Upper lobe of left lung (tissue), 6 donors: Measurements from ENCODE around the gene LRRC8B. TPM values are rescaled to one million over a fixed set of nuclear protein-coding genes. Genes with fewer than 3 reads are reported as not detected.

Experiments
- ATAC-seq, 2 donors: fragments of 200-7000 bp; cut with Tn5 transposase; one replicate each; pipeline ENCODE4 v1.9.1; 2022; ENCODE audit warnings: mild to moderate bottlenecking in 2 of 2, moderate library complexity in 2 of 2; ENCODE audit not compliant: low FRiP score in 2 of 2
- DNase-seq, 2 donors: peaks; one replicate each; pipeline ENCODE4 v3.0.0-alpha.2; 2019 to 2020
- H3K27ac ChIP-seq, 4 donors: fragments of 200-600 bp; sonication (generic); one replicate each; pipeline ENCODE4 v1.5.1; 2016 to 2019
- H3K27me3 ChIP-seq, 4 donors: fragments of 200-600 bp; sonication (generic); one replicate each; pipeline ENCODE4 v1.5.1; 2017 to 2019
- H3K36me3 ChIP-seq, 4 donors: fragments of 200-600 bp; sonication (generic); one replicate each; pipeline ENCODE4 v1.5.1; 2016 to 2019
- H3K4me1 ChIP-seq, 4 donors: fragments of 200-600 bp; sonication (generic); one replicate each; pipeline ENCODE4 v1.5.1; 2018 to 2019
- H3K4me3 ChIP-seq, 4 donors: fragments of 200-600 bp; sonication (generic); one replicate each; pipeline ENCODE4 v1.5.1; 2017 to 2019; ENCODE audit warnings: mild to moderate bottlenecking in 2 of 4, moderate library complexity in 1 of 4
- H3K9me3 ChIP-seq, 4 donors: fragments of 200-600 bp; sonication (generic); one replicate each; pipeline ENCODE4 v1.5.1; 2018 to 2019
- EP300 ChIP-seq, 4 donors: sonication (generic); formaldehyde crosslinking; IDR thresholded peaks; one replicate each; pipeline ENCODE4 v1.5.1; 2017; ENCODE audit warnings: antibody characterized with exemption in 4 of 4, control low read depth in 2 of 4
- POLR2A ChIP-seq, 4 donors: fragments of 450-650 bp; IDR thresholded peaks; one replicate each; pipeline ENCODE4 v1.5.1; 2016 to 2017; ENCODE audit warnings: antibody characterized with exemption in 4 of 4, mild to moderate bottlenecking in 2 of 4
- POLR2AphosphoS5 ChIP-seq, 2 donors: sonication (generic); formaldehyde crosslinking; IDR thresholded peaks; one replicate each; pipeline ENCODE4 v1.5.1; 2017; ENCODE audit warnings: antibody characterized with exemption in 2 of 2
- WGBS, 2 donors: methylation state at CpG; one replicate each; pipeline ENCODE4 v1.1.5; 2017 to 2018; 5-methylcytosine and 5-hydroxymethylcytosine counted together
- total RNA-seq, 6 donors: library from RNA; depleted of rRNA in 4 of 6; stranded (reverse); fragments of >200 nt in 4 of 6; gene quantifications; one replicate each; pipeline versions ENCODE4 v1.1.0 to v1.2.1, GENCODE V29; 2016 to 2021
- TF ChIP-seq, protein P1 (sequence below), 6 experiments: fragments of 450-650 bp in 4 of 6; fragments of 200-600 bp in 2 of 6; sonication (generic) in 2 of 6; IDR thresholded peaks; one replicate each; pipeline ENCODE4 v1.5.1; 2016 to 2019; ENCODE audit warnings: antibody characterized with exemption in 6 of 6
- donor health status: DM: no; HTN: no; CAD: no; lungs with moderate emphysema.
- donor health status: DM: no; HTN: yes; CAD: no; lungs with severe emphysema.

Gene LRRC8B
- total RNA-seq, 6 donors from 2014 or later: 7.1 to 20.2 (median 14.8) TPM

DNA sequence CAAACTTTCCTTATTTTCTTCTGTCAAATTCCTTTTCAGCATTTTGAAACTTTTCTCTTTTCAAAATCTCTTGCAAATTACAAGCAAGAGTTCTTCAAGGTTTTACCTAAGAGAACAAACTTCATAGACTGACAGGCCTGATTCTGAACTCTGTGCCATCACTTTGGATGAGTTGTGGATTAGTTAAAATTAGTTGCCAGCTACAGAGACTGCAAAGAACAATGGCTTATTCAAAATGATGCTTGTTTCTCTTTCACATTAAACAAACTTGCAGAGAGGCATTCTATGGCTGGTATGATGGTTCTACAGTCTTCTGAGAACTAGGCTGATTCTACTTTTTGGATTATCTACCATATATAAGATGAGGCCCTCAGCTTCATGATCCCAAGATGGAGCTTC lies 3.8 kb downstream of the LRRC8B start:
- DNase-seq (no peak), ATAC-seq (no peak)
- no peaks in the 10 kb centered on the region for H3K36me3 ChIP-seq
- H3K4me1 ChIP-seq: peaks cover 19 to 25% (median 22%) of the 10 kb centered on the region in 4 donors
- H3K27ac ChIP-seq: no peak overlapping the region
- H3K27me3 ChIP-seq: no peaks in the 10 kb centered on the region
- no peak for TF ChIP-seq POLR2A (IDR thresholded peaks at IDR 0.05)
- no peak for TF ChIP-seq EP300 (IDR thresholded peaks at IDR 0.05)
- no peak for TF ChIP-seq POLR2AphosphoS5 (IDR thresholded peaks at IDR 0.05)
- TF ChIP-seq, protein P1, sequence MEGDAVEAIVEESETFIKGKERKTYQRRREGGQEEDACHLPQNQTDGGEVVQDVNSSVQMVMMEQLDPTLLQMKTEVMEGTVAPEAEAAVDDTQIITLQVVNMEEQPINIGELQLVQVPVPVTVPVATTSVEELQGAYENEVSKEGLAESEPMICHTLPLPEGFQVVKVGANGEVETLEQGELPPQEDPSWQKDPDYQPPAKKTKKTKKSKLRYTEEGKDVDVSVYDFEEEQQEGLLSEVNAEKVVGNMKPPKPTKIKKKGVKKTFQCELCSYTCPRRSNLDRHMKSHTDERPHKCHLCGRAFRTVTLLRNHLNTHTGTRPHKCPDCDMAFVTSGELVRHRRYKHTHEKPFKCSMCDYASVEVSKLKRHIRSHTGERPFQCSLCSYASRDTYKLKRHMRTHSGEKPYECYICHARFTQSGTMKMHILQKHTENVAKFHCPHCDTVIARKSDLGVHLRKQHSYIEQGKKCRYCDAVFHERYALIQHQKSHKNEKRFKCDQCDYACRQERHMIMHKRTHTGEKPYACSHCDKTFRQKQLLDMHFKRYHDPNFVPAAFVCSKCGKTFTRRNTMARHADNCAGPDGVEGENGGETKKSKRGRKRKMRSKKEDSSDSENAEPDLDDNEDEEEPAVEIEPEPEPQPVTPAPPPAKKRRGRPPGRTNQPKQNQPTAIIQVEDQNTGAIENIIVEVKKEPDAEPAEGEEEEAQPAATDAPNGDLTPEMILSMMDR (IDR thresholded peaks at IDR 0.05): no peak
- H3K9me3 ChIP-seq: no peaks in the 10 kb centered on the region
- H3K4me3 ChIP-seq: no peak overlapping the region

DNA sequence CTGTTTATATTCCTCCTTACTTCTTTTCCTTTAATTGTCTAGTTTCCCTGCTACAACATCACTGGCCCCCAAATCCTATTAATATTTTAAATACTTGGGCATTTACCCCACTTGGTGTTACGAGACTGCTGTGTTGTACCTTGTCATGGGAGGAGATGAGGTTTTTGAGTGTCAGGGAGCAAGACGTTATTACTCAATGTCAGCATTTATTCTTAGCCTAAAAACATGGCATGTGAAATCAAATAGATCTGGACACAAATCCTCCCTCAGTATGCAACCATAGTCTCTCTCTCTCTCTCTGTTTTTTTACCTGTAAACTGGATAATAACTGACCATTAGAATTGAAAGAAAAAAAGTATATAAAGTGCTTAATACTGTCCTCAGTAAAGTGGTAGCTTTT lies 4.6 kb downstream of the LRRC8B start:
- no peak overlapping the region for H3K27ac ChIP-seq
- TF ChIP-seq POLR2A (IDR thresholded peaks at IDR 0.05): no peak
- TF ChIP-seq POLR2AphosphoS5 (IDR thresholded peaks at IDR 0.05): no peak
- TF ChIP-seq, protein P1 (IDR thresholded peaks at IDR 0.05): no peak
- TF ChIP-seq EP300 (IDR thresholded peaks at IDR 0.05): no peak
- H3K36me3 ChIP-seq: no peaks in the 10 kb centered on the region
- no peaks in the 10 kb centered on the region for H3K9me3 ChIP-seq
- peaks cover 14 to 18% (median 16%) of the 10 kb centered on the region in 4 donors for H3K4me1 ChIP-seq
- 58 to 77% methylated on average over 2 of the region's 2 CpGs for WGBS, 2 donors
- H3K4me3 ChIP-seq: no peak overlapping the region
- no peak for DNase-seq
- no peak for ATAC-seq
- H3K27me3 ChIP-seq: no peaks in the 10 kb centered on the region

DNA sequence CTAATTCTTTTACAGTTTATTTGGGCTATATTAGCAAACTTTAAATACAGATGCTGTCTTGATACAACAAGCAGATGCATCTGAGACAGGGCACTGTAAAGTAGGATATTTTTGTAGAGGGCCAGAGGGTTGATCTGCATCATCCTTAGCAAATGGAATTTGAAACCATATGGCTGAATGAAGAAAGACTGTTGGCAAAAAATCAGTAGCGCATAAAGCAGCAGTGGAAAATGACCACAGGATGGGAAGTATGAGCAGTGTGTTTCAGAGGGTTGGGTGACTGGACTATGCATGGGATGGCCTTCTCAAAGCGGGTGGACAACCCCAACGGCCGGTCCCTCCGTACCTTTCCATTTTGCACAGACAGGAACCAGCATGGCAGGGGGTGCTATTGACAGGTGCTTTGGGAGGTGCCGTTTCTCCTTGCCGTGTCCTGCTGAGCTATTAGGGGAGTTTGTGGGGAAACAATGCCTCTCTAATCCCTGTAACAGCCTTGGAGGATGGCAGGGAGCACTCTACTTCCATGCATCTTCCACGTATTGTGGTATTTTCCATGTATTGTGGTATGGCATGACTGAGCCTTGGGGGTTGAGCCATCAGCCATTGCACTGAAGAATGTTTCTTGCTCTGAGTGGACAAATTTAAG lies 5.9 kb downstream of the LRRC8B start:
- TF ChIP-seq POLR2AphosphoS5 (IDR thresholded peaks at IDR 0.05) (no peak), POLR2A (IDR thresholded peaks at IDR 0.05) (no peak), EP300 (IDR thresholded peaks at IDR 0.05) (no peak)
- TF ChIP-seq, protein P1 (IDR thresholded peaks at IDR 0.05): no peak
- Histone ChIP-seq H3K9me3 (no peaks in the 10 kb centered on the region), H3K27me3 (no peaks in the 10 kb centered on the region), H3K4me1 (peaks cover 10 to 16% (median 14%) of the 10 kb centered on the region in 4 donors), H3K36me3 (no peaks in the 10 kb centered on the region), H3K27ac (no peak overlapping the region), H3K4me3 (no peak overlapping the region)
- DNase-seq (no peak), ATAC-seq (peak in 1 of 2 donors; percentile 30)
- 82 to 93% methylated on average over 8 of the region's 8 CpGs for WGBS, 2 donors

- Histone ChIP-seq H3K9me3 (no peaks in the 10 kb centered on the region), H3K4me3 (no peak overlapping the region), H3K27me3 (no peaks in the 10 kb centered on the region), H3K27ac (no peak overlapping the region), H3K36me3 (no peaks in the 10 kb centered on the region), H3K4me1 (peaks cover 6 to 8% (median 7%) of the 10 kb centered on the region in 4 donors)
- 95 to 97% methylated on average over 3 of the region's 3 CpGs for WGBS, 2 donors
- DNase-seq (no peak), ATAC-seq (no peak)
- TF ChIP-seq, protein P1 (IDR thresholded peaks at IDR 0.05): no peak
- TF ChIP-seq POLR2AphosphoS5 (IDR thresholded peaks at IDR 0.05) (no peak), POLR2A (IDR thresholded peaks at IDR 0.05) (no peak), EP300 (IDR thresholded peaks at IDR 0.05) (no peak)
Measured at GRCh38 chr1:89531480-89532139, 7.0 kb downstream of the LRRC8B start.
